T-helper 2 cell (primary cell): ENCODE data around the gene ALOXE3.
A peak's percentile ranks its signal among the peaks of the same experiment; 100 is the strongest.

Source experiments
- DNase-seq, 5 experiments: peaks; one replicate each; pipeline versions ENCODE4 v3.0.0 to v3.0.0-alpha.2; 2012 to 2022

ALOXE3 gene

DNA sequence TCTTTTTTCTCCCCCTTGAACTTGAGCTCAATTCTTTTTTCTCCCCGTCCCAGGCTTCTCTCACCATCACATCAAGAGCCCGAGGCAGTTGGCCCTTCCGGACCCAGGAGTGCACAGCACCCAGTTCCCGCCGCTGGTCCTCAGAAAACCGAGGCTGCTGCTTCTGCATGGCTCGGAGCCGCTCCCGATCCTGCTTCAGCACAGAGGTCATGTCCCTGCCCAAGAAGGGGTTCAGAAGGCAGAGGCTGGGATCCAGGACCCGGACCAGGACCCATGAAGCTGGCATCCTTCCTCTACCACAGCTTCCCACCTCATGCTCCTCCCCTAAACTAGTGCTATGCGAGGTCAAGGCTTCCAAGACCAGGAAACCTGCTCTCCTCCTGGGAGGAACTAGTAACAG lies 23.4 kb upstream of the ALOXE3 start:
- no peak for DNase-seq

DNA sequence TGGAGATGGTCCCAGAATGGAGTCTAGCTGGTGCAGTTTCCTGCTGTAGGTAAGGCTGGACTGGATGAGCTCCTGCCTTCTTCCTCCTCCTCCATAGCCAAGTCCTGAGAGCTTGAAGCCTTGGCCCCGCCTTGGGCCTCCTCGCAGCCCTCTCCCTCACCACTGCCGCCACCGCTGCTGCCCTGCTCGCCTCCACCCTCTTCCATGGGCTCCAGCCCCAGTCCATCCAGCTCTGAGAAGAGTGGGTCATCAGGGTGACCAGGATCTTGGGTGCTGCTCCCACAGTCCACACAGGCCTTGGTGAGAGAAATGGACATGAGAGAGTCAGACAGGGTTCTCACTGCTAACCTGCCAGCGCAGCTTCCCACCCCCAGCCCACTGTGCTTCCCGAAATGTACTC lies 22.7 kb upstream of the ALOXE3 start:
- DNase-seq = no peak

DNA sequence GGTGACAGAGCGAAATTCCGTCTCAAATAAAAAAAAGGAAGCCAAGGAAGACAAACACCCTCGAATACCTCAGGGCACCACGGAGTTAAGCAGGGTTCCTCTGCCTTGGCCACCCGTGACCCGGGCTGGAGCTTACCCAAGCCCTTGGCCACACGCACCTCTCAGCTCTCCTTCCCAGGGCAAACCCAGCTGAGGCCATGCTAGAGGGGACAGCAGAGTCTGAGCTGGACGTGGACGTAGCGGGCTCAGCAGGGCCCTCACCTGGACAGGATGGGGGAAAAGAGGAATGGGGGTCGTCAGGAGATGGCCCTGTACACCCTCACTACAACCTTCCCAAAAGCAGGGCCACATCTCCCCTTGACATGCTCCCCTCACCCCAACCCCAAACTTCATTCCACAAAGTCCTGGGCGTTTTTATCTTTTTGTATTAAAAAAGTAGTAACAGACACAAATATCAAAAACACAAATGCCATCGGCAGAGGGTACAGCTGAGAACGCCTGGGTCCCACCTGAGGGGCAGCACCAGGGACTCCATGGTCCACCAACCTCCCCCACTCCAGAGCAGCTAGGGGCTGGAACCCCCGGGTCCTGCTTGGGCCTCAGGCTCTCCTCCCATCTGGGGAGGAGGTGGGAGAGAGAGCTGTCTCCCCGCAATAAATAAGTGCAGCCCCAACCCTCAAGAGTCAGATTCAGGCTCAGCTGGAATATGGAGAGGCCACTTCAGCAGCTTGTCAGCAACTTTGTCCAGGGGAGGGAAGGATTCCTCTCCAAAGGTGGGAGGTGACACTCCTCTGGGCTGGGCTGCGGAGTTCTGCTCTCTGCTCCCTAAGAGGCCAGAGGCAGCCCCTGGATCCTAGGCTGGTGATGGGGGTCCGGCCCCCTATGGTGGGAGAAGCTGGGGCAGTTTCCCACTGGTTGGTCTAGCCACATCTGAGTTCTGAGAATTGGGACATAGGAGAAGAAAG lies 22.0 kb upstream of the ALOXE3 start:
- DNase-seq = no peak

DNA sequence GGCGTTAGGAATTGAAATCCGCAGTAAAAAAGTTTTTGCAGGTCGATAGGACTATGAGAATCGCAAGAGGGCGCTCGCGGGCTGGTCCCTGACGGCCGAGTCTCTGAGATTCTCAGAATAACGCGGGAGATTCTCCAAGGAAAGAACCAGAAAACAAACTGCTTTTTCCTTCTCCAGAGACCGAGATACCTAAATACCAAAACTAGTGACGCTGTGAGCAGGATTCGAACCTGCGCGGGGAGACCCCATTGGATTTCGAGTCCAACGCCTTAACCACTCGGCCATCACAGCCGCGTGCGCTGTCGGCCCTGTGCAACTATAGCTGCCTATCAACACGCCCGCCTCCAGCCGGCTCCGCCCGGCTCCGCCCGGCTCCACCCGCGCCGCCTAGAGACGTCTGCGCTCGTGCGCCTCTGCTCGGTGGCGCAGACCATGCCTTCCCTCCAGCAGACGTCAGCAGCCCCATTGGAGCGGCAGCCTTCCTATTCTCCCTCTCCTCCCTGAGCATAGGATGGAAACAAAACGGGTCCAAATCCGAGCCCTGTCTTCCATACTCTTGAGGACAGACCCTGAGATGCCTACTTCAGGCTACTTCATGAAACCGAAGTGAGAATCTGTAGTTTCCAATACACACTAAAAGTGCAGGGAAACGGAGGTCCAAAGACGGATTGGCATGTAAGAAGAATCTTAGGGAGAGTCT lies 20.5 kb upstream of the ALOXE3 start:
- DNase-seq = peak; percentile 83 to 96 (median 91)

DNA sequence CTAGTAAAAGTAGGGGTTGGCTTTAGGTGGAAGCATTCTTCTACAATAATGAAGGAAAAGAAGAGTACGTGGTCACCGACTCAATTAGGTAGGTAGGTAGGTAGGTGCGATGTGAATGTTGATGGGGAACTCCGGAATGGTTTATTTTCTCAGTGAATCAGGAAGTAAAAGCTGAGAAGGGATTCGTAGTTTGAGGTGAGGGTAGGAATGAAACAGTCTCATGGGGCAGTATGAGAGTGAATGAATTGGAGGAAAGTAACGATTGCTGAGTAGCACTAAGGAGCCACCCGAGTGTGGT lies 20.0 kb upstream of the ALOXE3 start:
- DNase-seq = no peak

DNA sequence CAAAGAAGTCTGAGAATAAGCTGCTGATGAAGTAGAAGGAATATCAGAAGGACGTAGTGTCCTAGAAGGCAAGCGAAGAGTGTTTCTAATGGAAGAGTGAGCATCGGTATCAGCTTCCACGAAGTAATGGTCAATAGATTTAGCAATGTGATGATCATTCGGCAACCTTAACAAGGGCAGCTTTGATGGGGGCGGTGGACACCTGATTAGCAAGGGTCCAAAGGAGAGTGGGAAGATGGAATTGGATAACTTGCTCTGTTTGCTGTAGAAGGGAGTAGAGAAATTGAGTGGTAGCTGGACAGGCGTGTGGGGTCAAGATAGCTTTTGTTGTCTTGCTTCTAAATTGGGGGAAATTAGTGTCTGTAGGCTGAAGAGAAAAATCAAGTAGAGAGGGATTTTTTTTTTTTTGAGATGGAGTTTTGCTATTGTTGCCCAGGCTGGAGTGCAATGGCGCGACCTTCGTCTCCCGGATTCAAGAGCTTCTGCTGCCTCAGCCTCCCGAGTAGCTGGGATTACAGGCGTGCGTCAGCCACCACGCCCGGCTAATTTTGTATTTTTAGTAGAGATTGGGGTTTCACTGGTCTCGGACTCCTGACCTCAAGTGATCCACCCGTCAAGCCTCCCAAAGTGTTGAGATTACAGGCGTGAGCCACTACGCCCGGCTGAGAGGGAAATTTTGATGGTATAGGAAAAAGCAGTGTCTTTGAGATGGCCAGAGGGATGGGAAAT lies 19.5 kb upstream of the ALOXE3 start:
- no peak for DNase-seq

DNA sequence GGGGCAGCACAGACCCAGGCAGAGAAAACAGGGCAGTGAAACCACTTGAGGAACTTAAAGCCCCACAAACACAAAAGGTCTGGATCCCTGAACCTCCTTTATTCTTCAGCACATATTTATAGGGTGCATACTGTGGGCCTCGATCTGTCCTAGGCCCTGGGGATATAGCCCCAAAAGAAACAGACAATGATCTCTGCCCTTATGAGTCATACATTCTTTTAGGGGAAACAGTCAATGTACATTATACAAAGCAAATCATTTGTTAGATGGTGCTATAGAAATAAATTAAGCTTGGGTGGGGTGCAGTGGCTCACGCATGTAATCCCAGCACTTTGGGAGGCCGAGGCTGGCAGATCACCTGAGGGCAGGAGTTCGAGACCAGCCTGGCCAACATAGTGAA lies 15.6 kb upstream of the ALOXE3 start:
- DNase-seq = no peak

DNA sequence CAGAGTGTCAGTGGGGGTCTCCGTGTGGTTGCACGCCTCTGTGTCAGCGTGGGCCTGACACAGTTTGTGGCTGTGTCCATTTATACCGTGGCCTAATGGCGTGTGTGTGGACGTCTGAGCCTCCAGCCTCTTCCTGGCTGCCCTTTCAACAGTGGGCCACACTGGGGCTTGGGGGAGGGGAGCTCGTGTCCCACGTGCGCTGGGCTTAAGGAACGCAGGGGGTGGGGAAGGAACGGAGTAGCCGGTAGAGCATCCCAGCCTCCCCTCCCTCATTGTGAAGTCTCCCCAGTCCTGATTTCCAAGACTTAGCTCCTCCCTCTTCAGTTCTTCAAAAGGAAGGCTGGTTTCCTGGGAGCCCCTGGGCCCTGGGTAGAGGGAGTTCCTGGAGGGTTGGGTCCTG lies 15.1 kb upstream of the ALOXE3 start:
- no peak for DNase-seq

DNA sequence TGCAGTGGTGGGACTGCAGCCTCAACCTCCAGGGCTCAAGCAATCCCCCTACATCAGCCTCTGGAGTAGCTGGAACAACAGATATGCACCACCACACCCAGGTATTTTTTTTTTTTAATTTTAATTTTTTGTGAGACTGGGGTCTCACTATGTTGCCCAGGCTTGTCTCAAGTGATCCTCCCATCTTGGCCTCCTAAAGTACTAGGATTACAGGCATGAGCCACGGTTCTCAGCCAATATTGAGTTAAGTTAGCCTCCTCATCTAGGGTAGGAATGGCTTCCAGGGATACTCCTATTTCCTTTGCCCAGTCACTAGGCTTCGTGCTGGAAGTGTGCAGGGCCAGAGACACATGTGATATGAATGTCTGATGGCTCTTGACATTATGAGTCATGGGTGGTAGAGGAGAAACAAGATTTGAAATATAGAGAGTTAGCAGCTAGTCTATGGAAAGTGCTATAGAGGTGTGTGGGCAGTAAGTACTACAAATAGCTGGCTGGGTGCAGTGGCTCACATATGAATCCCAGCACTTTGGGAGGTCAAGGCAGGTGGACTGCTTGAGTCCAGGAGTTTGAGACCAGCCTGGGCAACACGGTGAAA lies 13.6 kb upstream of the ALOXE3 start:
- DNase-seq = no peak

DNA sequence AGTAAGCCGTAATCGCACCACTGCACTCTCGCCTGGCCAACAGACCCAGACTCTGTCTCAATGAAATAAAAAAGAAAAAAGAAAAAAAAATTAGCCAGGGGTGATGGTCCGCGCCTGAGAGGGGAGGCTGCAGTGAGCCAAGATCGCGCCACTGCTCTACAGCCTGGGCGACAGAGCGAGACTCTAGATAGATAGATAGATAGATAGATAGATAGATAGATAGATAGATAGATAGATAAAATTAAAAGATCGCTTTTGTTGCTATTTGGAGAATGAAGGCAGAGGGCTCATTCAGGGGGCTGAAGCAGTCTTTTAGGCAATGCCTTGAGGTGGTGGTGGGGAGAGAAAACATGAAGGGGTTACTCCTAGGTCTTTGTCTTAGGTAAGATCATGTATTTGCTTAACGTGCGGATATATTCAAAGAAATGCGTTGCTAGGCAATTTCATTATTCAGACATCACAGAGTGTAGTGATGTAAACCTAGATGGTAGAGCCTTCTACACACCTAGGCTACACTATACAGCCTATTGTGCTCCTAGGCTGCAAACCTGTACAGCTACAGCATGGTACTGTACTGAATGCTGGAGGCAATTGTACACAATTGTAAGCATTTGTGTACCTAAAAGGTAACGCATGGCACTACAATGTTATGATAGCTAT lies 9.9 kb upstream of the ALOXE3 start:
- DNase-seq = no peak

DNA sequence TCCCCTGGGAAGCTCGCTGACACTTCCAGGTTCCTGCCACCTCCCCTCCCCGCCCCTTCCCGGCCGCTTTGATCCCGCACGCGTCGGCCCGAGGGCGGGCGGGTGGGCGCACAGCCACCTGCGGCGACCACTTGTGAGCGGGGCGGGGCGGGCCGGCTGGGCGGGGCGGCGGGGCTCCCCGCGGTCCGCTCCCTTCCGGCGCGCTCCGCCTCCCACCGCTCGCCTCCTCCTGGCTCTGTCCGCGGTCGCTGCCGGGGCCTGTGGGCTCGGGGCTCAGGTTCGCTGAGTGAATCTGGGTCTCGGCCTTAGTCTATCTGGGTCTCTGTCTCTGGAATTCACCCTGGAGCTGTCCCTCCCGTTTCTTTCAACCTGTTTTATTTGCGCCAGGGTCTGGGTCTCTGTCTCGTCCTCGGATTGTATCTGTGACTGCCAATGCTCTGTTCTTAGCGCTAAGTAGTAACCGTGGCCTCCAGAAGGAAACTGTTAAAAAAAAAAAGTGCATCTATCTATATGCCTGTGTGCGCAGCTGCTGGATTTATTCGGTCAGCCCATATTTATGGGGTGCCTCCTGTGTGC lies 8.3 kb upstream of the ALOXE3 start:
- DNase-seq = peak in 1 of 5 experiments; percentile 50

DNA sequence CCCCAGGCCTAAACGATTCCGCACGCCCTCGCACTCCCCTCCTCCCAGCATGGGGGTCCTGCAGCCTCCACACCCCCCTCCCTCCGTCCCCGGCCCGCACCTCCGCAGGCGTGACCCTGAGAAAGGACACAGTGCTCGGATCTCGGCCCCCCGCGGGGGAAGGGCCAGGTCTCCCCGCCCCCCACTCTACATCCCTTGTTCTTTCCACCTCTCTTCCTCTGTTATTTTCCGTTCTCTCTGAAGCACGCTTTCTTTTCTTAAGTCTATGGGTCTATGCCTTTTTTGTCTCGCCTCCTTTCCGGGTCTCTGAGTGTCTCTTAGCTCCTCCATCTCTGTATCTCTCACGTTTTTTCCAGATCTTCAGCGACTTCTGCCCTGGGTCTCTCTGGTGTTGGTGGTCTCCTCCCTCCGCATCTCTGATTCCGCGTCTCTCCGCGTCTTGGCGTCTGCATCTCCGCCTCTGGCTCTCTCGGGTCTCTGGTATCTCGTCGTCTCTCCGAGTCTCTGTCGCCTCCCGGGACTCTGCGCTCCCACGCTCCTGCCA lies 7.7 kb upstream of the ALOXE3 start:
- DNase-seq = peak in 1 of 5 experiments; percentile 12

DNA sequence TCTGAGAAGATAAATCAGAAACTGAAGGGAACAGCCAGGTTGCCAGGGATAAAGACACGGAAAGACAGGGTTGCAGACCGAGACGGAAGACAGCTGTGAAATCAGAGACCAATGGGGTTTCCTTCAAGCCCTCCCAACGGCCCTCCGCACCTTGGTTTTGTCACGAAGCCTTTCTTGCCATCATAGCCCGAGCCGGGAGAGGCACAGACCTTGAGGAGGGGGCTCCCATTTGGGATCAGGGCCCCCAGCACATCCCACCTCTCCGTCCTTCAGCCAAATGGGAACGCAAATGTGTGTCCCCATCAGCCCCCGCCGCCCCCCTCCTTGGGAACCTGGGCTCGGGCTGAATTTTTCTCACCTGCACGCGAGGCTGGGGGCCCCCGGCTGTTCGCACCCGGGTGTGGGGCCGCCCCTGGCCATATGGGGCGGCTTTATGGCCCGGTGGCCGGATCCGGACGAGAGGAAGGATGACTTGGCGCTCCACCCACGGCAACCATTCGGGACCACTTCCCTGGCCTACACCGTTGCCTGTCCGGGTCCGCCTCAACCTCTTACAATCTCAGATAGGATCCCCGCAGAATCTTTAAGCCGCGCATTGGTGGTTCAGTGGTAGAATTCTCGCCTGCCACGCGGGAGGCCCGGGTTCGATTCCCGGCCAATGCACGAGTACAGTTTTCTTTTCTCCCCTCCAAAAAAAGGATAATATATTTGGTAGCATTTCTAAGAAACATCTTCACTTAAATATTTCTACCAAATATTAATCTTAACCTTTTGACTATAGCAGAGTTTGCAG lies 7.0 kb upstream of the ALOXE3 start:
- DNase-seq = peak; percentile 59 to 84 (median 77)

DNA sequence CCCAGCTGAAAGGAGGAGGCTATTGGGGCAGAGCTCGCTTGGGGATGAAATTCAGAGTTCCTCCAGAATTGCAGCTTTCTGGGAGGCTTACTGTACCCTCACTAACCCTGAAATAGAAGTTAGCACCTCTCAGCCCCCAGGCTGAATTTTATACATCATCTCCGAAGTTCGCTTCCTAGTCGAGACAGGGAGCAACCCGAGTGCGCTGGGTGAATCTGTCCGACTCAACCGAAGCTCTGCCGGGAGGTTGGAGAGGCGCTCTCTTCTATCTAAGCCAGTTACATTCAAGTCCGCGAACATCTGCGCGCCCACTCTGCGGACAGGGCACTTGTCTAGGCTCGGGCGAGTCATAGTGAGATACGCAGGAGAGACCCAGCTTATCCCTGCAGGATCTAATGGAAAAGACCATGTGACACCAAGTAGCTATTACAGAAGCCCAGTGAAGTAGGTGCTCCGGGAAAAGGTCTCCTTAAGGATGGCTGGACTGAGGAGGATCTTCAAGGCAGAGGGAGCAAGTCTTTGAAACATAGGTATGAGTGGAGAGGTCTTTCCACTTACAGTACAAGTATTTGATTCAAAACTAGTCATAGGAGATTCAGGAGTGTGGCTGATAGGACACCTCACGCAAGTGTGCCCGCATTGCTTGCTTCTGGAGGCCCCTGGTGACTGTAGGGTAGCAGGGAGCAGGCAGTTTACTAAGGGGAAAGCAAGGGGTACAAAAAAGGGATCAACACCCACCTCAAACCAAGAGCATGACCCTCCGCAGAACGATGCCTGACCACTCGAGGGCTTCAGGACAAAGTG lies 6.2 kb upstream of the ALOXE3 start:
- no peak for DNase-seq

DNA sequence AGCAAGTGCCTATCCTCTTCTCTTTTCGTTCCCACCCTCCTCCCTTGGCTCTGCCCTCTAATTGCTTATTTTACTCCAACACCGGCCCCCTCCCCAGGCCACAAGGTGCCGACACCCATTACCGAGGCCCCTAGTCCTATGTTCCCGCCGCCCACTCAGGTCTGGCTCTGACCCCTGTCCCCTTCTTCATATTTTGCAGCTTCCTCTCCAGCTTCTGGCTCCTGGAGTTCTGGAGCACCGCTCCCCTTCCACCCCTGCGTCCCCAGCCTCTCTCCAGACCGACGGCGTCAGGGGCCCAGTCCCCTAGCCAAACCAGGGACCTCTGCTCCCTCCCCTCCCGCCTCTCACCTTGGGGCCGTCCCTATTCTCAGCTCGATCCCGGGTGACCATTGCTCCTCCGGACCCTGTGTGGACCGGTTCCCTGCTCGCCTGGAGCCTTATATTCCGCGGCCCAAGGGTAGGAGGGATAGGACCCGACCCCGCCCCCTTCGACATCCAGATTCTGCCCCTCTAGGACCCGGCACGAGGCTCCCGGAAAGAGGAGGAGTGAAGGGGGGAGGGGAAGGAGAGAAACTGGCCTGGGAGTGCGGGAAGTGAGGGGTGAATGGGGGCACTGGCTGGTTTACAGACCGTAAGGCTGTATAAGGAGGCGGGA lies 5.5 kb upstream of the ALOXE3 start, which contains the start of gene HES7:
Gene HES7 (minus strand): TSS at position 412 of the 655 bp plus-strand sequence. CDS start 22 bp downstream, at position 390.
- DNase-seq = no peak

DNA sequence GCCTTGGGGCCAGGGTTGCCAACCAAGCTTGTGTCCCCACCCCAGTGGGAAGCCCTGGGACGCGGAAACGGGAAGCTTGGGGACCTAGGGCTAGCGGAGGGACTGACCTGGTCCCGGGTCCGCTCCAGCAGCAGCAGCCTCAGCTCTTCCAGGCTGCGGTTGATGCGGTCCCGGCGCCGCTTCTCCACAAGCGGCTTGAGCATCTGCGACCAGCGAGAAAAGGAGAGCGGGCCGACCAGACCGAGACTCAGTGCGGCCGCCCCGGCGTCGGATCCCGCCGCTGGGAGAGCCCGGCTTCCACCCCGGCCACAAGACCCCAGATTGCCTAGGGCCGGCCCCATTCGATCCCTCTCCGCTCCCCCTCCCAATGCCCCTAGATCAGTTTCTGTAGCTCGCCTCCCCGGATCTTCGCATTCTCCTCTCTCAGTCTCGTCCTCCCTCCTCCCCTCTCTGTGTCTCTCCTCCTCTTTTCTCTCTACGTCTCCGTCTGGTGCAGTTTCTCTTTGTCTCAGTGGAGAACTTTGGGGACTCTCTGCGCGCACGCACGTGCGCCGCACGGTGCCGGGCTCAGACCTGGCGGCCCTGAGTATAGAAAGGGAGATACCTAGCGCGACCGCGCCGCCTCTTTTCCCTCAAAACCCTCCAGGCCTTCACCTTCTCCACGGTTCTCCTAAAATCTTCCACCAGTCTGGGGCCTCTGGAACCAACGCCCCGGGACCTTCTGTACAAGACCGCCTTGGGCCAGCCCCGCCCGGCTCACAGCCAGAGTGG lies 4.8 kb upstream of the ALOXE3 start:
- DNase-seq = peak in 1 of 5 experiments; percentile 73

DNA sequence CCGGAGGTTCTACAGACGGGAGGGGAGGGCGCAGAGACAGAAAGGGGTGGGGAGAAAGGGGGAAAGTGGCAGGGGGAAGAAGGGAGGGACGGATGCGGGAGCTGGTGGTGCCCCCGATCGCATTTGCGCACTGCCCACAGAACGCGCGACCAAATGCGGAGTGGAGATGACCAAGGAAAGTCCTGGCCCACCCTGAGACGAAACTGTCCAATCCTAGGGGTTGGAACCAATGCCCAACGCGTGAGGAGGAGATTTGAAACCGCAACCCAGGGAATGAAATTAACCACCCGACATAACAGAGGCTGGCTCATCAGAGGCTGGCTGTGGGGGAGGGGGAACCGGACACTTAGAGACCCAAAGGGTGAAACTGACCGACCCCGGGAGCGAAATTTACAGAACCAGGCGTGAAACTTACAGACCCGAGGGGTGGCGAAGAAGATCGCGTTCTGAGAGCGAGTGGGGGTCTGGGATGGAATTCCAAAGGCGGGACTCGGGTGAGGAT lies 4.2 kb upstream of the ALOXE3 start:
- no peak for DNase-seq

DNA sequence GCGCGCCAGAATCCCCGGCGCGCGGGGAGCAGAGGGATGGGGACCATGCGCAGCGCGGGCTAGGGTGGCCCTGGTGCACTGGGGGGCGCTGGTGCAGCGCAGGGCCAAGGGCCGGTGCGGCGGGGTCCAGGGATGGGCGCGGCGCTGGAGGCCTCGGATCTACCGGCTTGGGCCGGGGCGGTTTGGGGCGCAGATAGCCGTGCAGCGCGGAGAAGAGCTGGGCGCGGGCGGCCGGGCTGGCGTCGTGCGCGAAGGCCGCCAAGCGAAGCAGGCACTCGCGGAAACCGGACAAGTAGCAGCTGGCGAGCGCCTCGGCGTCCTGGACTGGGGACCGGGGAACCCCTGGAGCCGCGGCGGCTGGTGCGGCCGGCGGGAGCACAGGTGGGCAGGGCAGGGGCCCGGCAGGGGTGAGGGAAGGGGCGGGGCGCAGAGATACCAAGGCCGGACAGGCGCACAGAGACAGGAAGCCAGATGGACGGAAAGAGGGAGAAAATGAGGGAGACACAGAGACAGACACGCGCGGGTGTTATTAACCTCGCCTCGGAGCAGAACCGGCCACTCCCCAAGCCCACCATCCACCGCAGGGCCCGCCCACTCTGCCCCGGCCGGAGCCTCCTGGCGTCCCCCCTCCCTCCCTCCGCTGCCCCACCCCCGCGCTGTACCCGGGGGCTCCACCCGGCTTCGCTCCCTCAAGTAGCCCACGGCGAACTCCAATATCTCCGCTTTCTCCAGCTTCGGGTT lies 3.5 kb upstream of the ALOXE3 start:
- peak in 1 of 5 experiments; percentile 48 for DNase-seq
